HG02938 (cell line): ENCODE measurements around the gene MYOM1.
"Not testable (repeated sequence)": the region's sequence is repeated elsewhere in the genome, so short reads cannot be mapped to it uniquely, and the experiment has no call there.

ENCODE experiments used
- ATAC-seq: cut with Tn5 transposase; IDR thresholded peaks from one replicate; pipeline ENCODE4 v1.9.1; 2021; ENCODE audit warnings: mild to moderate bottlenecking, moderate library complexity; ENCODE audit not compliant: unreplicated experiment

Gene MYOM1

DNA sequence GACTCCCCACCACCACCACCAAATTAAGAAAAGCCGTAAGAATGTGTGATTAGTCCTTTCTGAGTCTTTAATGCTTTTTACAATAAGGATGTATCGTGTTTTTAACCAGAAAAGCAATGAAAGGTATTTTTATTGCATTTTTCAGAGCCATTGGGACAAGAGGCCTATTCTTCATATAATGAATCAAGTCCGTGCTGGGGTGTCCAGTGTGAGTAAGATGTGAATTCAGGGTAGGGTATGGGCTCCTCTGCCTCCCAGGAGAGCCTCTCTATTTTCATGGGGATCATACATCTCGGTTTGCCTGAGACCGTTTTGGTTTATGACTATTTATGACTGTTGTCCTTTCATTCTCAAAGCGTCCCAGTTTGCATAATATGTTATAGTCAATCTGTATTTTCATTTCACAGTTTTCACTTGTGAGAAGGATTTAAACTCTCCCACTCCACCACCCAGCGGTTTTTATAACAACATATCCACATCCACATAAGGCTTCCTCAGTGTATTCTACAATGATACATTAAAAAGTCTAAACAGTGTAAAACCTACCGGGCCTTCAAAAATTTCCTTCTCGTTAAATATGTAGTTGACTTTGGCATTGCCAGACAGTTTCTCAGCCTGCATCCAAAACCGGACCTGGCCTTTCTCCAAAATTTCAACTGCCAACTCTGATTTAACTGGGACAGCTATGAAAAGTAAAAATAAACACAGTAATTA lies 126.0 kb downstream of the MYOM1 start:
- no peak for ATAC-seq

DNA sequence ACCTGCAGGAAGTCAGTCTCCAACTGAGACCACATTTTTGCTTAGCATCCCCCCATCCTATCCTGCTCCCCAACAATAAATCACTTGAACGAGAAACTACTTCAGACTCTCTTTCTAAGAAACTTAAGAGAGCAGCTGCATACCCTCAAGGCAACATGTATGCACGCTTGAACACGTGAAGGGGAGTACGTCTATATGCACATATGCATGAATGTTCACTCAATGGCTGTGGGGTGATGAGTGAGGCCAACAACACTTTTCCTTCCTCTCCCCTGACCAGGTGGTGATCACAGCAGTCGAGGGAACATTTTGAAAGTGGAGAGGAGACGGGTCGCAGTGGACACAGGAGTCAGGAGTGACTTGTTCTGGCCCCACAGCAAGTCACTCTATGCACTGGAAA lies 127.0 kb downstream of the MYOM1 start:
- ATAC-seq: no peak

DNA sequence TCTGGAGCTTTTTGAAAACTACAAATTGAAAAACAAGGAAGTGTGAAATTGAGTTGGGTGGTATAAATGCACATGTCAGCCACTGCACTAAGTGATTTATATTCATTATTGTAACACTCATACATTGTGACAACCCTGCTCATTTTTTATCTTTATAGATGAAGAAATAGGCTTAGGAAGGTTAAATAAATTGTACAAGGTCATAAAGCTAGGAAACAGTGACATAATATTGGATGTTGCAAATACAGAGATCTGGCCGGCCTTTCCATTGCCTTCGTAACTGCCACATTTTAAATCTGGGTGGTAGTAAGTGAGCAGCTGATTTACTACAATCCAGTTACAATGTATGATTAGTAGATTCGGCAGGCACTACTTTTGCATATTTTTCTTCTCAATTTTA lies 130.2 kb downstream of the MYOM1 start:
- no peak for ATAC-seq

DNA sequence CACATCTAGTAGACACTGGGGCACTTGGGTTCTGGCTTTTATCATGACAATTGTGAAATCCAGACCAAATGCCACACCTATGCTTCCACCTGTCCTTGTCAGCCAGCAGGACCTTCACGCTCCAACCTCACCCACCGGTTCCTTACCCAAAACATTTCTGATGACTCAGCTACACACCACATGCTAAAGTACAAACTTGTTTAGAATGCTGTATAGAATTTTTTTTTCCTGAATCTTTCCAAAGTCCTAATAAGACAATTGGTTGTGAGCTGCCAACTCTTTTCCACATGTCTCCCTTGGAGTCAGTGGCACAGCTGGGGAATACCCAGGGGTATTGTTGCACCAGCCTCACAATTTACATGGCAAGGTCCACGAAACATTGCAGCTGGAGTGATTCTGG lies 131.3 kb downstream of the MYOM1 start:
- no peak for ATAC-seq

DNA sequence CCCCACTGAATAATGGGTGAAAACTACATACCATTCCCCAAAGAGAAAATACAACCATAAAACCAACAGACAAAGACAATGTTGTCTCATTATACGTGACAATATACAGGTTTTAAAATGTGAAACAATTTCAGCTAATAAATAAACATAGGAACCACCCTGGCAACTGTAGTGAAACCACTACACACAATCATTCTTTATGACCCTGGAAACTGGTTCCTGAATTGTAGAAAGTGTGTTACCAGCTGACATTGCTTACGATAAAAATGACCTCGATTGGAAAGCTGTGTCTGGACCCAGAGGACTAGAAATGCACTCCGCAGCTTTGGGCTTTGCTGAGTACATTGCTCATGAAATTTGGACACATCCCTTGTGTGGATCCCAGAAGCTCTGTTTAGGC lies 132.9 kb downstream of the MYOM1 start:
- no peak for ATAC-seq

DNA sequence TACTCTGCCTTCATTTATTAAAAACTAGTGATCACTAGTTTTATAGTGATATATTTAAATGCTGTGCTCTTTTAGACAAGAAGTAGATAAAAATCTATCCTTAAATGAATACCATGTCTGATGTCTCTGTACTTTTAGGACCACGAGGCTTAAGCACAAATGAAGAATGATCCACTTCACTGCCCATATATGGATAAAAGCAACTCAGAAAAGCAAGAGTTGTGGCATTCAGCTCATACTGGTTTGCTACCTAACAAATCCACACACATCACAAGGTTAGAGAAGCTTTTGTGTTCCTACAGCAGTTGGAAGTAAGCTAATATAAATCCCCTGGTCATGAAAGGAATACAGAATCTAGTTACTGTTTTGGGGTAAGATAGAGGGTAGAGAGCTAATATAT lies 134.2 kb downstream of the MYOM1 start:
- ATAC-seq: no peak

DNA sequence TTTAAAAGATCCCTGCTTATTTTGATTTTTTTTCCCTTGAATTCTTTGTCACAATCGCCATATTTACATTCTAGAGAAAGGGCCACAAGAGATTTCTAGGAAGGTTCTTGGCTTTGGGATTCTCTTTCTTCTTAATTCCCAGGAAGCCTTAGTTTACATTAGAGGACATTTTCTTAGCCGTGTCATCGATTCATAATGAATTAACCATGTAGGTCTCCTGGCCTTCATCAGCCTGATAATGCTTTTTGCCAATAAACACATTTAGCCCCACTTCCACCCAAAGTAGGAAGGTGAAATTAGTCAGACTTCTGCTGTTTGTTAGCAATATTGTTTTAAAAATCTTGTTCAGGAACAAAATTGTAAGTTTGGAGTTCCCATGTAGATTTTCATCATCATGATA lies 135.6 kb downstream of the MYOM1 start:
- ATAC-seq: no peak

DNA sequence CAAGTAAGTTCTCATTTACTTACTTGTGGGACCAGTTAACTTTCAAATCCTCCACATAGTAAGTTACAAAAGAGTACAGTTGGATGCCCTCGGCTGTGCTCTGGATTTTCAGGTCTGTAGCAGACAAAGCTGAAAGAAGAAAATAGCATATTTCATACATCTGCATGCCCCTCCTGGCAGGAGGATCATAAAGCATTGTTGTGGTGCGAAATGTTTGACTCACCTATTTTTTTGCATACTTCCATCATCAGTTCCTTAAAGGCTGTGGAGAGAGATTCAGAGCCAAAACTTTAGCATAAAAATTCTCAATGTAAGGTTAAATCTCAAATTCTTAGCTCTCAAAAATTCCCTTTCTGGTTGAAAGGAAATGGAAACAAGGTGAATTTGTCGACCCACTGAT lies 136.0 kb downstream of the MYOM1 start:
- ATAC-seq: no peak

DNA sequence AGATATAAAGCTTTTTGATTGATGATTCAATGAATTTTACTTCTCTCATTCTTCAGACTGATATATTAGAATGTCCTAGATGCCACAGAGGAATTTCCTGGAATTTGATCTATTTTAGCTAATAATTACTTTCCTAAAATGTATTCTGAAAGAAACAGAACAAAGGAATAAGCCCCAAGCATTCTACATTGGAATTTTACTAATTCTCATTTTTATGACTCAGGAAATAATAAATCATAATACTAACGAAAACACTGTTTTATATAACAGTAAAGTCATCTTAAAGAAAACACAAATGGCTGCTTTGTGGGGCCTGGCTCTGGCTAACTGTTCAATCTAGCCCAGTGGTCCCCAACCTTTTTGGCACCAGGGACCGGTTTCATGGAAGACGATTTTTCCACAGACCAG lies 138.2 kb downstream of the MYOM1 start:
- ATAC-seq: no peak

DNA sequence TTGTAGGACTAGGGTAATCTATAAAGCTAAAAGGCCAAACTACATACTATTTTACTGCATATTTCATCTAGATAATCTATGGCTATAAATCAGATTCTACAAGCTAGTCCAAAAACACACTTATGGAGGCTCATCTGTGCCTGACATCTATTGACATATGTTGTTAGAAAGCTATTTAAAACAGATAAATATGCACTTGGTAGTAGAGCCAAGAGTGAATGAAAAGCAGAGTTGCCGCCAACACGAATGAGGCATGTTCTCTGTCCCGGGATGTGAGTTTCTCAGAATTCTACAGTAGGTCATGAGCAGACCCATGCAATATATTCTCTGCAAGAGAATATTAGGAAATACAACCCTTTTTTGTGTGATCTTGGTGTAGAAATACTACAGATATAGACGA lies 140.1 kb downstream of the MYOM1 start:
- no peak for ATAC-seq

DNA sequence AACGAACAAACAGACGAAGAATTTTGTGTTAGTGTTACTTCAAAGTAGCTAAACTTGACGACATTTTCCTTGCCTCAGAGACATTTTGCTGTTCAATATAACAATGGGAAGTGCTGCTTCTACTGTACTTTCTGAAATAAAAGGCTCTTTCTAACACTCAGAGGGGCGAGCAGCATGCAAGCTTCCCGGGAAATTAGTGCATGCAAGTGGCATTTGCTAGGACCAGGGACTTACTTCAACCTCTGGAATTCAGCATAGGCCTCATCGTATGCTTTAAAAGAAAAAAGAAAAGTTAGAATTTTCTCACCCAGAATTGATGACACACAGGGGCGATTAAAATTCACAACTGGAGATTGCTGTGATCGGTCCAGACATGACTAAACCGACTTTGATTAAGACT lies 144.3 kb downstream of the MYOM1 start:
- ATAC-seq: no peak

DNA sequence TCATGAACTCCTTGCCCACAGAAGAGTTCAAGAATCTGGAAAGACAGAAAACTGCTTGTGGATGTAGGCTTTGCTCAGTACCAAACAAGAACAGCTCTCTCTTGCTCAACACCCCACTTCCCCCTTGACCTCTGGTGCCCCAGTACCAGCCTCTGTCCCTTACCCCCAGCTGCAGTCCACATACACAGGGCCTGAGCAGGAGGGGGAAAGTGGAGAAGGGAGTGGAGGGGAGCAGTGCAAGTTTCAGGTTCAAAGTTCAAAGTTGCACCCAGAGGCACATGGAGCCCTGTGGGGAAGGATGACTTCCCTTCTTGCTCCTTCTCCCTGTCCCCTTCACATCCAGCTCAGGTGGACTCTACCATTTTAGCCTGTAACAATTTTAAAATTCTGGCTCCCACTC lies 145.7 kb downstream of the MYOM1 start:
- no peak for ATAC-seq

DNA sequence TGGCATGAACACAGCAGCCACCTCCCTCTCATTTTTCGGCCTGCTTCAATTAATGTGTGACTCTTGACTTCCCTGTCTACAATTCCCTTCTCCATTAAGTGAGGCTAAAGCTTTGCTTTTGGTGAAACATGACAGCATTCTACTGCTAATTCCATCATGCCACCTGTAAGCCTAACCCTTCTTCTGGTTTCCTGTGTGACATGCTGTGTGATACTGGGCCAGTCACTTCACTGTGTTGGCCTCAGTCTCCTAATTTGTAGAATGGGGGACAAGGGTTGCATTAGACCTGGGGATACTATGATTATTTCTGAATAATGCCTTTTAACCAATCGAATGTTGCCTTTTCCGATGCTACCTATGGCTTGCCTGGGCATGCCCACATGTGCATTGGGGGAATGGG lies 146.4 kb downstream of the MYOM1 start:
- not testable (repeated sequence) for ATAC-seq

DNA sequence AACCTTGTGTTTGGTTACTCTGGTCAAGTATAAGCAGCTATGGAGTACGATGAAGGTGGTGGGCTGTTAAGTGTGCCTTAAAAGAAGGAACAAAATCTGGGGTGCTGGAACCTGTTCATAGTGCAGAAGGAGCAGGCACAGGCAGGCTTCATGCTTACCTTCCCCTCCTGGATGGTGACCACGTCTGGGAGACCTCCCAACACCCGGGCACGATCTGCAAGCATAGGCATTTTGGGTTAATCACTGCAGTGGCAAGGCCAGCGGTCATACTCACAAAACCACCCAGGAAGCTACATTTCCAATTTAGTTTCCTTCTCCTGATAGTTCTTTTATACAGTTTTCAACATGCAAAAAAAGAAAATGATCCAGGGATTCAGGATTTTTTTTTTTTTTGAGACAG lies 148.1 kb downstream of the MYOM1 start:
- no peak for ATAC-seq

DNA sequence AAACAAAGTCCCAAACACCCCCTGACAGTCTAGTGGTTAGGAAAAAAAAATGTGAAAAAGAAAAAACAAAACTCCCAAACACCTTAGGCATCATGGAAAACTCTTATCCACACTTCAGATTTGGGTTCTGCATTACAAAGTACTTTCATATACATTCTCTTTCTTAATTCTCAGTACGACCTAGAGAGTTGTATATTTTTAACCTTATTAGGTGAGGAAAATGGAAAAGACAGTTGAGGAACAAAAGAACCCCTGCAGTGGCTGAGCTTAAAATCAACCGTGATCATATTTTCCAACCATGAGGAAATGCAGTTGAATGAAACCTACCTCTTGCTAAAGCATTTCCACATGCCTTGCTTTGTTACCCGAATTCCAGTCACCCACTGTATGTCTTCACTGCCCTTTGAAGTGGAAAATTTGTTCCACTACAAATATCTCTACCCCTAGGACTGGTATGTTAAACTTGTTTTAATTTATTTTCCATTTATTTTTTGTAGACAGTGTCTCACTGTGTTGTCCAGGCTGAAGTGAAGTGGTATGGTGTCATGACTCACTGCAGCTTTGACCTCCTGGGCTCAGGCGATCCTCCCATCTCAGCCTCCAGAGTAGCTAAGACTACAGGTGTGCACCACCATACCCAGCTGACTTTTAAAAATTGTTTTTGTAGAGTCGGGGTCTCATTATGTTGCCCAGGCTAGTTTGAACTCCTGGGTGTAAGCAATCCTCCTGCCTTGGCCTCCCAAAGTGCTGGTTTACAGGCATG lies 149.9 kb downstream of the MYOM1 start:
- ATAC-seq: no peak

DNA sequence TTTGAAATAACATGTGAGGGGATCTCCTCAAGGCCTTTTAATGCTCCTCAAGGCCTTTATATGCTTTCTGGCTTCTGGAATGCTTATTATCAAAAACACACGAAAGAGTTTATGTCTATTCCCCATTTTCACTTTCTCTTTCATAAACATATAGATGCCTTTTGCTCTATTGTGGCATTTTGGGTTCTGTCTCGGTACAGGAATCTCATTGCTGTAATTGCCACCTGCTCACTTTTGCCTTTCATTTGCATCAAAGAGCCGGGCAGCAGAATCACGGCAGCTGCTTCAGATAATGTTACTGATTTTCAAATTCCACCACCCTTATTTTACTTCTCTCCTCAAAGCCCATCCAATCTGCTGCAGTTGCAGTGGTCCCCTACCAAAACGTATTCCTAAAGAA lies 152.0 kb downstream of the MYOM1 start:
- no peak for ATAC-seq

DNA sequence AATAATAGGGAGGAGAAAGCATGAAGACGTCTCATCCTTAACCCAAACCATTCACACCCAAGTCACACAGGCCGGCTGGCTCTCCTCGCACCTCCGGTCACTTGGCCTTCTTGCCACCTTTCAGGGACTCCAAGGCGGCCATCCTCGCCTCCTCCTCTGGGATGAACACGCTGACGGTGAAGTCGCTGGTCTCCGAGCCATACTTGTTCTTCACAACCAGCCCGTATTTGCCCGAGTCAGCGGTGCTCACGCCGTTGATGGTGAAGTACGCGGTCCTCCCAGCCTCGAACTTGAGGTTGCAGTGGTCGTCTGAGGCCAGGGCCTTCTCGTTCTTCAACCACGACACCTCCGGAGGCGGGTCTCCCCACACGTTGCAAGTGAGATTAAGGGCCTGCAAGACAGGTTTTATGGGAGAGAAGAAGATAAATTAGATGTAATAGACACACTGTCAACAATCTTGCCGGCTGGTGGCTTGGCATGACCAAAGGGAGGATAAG lies 152.6 kb downstream of the MYOM1 start:
- no peak for ATAC-seq

DNA sequence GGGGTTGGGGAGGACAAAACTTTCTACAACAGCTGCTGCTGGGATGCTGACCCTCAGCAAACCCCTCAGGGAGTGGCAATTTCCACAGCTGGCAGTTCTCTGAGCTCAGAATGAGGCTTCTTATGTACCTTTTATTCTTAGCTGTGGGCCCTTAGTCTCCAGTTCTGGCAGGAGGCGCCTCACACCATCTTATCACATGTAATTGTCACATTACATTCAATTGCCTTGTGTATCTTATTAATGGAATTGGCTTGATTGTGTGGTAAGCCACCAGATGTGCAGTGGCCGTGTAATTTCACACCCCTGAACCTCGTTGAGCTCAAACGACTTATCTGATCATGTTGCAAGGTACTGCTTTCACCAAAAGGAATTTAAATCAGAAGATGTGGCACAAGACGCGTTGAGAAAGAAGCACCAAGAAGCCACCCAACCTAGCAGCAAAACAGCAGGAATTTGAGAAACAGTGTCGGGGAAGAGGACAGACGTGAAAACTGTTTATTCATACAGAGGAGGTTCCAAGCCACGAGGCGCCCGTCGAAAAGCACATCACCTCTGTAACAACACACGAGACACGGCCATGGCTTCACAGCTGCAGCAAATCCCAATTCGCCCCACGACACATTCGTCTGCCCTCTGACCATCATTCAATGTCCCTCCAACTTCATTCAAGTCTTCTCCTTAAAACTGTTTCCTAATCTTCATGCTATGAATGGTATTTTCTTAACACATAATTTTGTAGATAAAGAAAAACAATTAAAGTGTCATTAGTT lies 153.2 kb downstream of the MYOM1 start:
- ATAC-seq: no peak

DNA sequence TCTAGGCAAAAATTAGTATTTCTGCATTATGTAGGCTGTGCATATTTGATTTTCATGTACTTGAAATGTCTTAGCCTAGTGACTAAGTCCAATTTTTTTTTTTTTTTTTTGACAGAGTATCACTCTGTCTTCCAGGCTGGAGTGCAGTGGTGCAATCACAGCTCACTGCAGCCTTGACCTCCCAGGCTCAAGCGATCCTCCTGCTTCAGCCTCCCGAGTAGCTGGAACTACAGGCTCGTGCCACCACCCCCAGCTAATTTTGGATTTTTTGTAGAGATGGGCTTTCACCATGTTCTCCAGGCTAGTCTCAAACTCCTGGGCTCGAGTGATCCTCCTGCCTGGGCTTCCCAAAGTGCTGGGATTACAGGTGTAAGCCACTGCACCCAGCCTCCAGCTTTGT lies 156.0 kb downstream of the MYOM1 start:
- ATAC-seq: not testable (repeated sequence)

DNA sequence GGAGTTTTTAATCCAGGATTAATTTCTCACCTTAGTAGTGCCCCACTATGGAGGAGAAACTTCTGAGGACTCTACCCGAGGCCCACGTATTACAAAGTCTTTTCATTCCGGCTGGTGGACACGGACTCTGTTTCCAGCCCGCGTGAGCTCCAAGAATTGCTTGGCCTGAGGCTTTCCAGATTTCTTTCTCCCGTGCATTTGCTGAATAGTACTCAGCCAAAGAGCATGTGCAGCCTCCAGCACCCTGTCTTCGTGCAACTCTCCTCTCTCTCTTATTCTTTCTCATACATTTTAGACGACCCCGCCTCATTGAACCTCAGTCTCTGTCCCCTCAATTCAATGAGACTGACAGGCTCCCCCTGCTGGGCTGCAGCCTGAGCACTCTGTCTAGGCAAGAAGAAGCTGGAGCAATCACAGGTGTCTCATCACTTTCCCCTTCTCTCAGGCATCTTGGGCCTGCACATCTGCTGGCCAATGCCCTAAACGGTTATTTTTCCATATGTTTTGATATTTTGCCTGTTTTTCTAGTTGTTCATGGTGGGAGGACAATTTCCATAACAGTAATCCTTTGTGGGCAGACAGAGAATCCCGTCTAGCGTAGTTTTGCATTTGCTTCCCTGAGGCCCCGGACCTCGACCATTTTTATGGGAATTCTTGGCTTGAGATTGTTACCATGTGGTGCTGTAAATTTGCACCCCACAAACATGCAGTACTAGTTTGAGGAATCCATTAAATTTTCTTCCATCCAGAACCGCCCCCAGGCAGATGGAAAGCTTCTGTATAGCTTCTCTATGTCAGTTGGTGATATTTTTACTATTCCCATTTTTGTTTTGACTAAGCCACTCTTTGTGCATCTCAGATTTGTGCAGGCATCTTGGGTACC lies 156.7 kb downstream of the MYOM1 start:
- ATAC-seq: no peak
